Measurements from ENCODE around the gene YES1. TPM values are rescaled to one million over a fixed set of nuclear protein-coding genes. Genes with fewer than 3 reads are reported as not detected.

The YES1 gene
- total and polyA plus RNA-seq, 2 of the 13 experiments (the other 11 are each of a cell fraction or from before 2014, with no cell fraction given): 17.2 to 70.8 TPM

DNA sequence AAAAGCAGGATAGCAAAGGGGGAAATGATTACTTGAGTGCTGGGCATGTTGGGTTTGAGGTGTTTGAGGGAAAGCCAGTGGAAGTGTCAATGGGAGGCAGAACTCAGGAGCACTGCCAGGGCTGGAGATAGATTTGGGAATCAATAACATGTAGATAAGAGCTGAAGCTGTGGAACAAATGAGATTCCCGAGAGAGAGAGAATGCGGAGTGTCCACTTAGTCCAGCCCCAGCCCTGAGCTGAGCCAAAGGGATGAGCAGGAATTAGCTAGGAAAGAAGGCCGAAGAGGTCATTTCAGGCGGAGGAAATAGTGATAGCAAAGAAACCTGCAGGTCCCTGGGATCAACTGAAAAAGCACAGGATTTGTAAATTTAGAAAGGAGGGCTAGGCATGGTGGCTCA lies 21.2 kb upstream of the YES1 start:
- Histone ChIP-seq H3K4me2 (ENCODE audit: low read depth, low read length) (peak overlapping the region; percentile 23; the same call in 1 of the 2 replicates), H3K27me3 (ENCODE audit: control insufficient read depth in 1 of 2, insufficient read depth in 2 of 2, low read length in 2 of 2) (0 out of 5 replicates have a peak, but pooled peaks cover 0 to 3% of the 10 kb centered on the region in 2 experiments), H3K9ac (ENCODE audit: insufficient read depth, low read depth, low read length) (no peak overlapping the region), H4K20me1 (ENCODE audit: insufficient read depth, low read length) (no peaks in the 10 kb centered on the region), H3K4me3 (replicated peaks in 1 of 3; ENCODE audit: insufficient read depth in 1 of 3, low read depth in 2 of 3, low read length in 3 of 3) (no peak overlapping the region), H3K27ac (ENCODE audit: extremely low read length, insufficient read depth, low read length) (no peak overlapping the region), H3K4me1 (ENCODE audit: insufficient read depth, low read length) (peaks cover 57% of the 10 kb centered on the region), H3K79me2 (ENCODE audit: insufficient read depth, low read length) (no peaks in the 10 kb centered on the region), H2AFZ (ENCODE audit: low read length) (no peak overlapping the region), H3K9me3 (ENCODE audit: low read length) (no peaks in the 10 kb centered on the region), H3K36me3 (replicated peaks in 1 of 2; ENCODE audit: control insufficient read depth in 1 of 2, insufficient read depth in 2 of 2, low read length in 2 of 2) (no peaks in the 10 kb centered on the region)
- TF ChIP-seq ZNF232 (CRISPR knock-in tag; IDR thresholded peaks at IDR 0.05; ENCODE audit: borderline replicate concordance): no peak
- no peak for TF ChIP-seq ZNF124 (CRISPR knock-in tag; IDR thresholded peaks at IDR 0.05)
- TF ChIP-seq SKI (IDR thresholded peaks at IDR 0.05; ENCODE audit: partially characterized antibody): no peak
- TF ChIP-seq DR1 (CRISPR knock-in tag; IDR thresholded peaks at IDR 0.05): no peak
- no peak for TF ChIP-seq SMAD3 (CRISPR knock-in tag; IDR thresholded peaks at IDR 0.05)
- TF ChIP-seq SAFB2 (CRISPR knock-in tag; IDR thresholded peaks at IDR 0.05; ENCODE audit: borderline replicate concordance, low read depth): no peak
- TF ChIP-seq REXO4 (CRISPR knock-in tag; IDR thresholded peaks at IDR 0.05; ENCODE audit: borderline replicate concordance): no peak
- BruUV-seq (replicated peaks): no TSS peak
- ATAC-seq (no peak), DNase-seq (ENCODE audit: low spot score) (no peak), FAIRE-seq (no peak)
- intact Hi-C loops (cut with micrococcal nuclease; ENCODE audit: unreplicated experiment) (loop anchor here (2.0 to 10.0 kb wide), 2 partner anchors 178 to 208 kb away; partner anchors contain the start of gene TYMS), in situ Hi-C loops (cut with HindIII; ENCODE audit: extremely low pct_ligation_motif_present, low pct_unique_long_range_greater_than_20kb) (loop anchor here (5.0 to 25.0 kb wide), 2 partner anchors 91 to 221 kb away; no protein-coding TSS in a partner anchor)
- WGBS (ENCODE audit: low lambda C conversion rate): 62% methylated on average over 4 of the region's 4 CpGs
- ChIA-PET CTCF (ENCODE audit: low intra/inter-chr PET ratio, low total read pairs) (no interaction called here), POLR2A (interaction anchor here (1.5 kb wide), 1 partner anchor 21 kb away, joined by 10 read pairs; the partner anchor contains the start of gene YES1)

DNA sequence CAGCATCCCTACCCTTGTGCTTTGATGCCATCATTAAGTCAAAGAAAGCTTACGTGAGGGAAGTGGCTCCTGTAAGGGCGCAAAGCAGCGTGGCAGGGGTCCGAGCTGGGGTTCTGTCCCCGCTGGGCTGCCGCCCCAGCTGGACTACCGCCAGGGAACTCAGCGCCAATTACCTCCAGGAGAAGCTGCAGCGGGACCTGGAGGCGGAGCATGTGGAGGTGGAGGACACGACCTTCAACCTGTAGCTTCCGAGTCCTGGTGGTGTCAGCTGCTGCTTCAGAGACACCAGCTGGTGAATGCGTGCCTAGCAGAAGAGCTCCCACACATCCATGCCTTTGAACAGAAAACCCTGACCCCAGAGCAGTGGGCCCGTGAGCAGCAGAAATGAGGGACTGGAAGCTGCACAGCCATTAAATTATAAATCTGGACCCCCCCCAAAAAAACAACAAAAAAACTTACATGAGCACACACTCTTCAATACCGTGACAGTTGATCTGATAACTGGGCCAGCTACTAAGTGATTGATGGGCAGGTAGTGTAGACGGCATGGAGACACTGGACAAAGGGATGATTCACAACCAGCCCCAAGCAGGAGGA lies 20.1 kb upstream of the YES1 start:
- peak; percentile 99 for FAIRE-seq
- Histone ChIP-seq H3K9me3 (ENCODE audit: low read length) (no peaks in the 10 kb centered on the region), H3K36me3 (replicated peaks in 1 of 2; ENCODE audit: control insufficient read depth in 1 of 2, insufficient read depth in 2 of 2, low read length in 2 of 2) (no peaks in the 10 kb centered on the region), H3K4me1 (ENCODE audit: insufficient read depth, low read length) (peaks cover 52% of the 10 kb centered on the region), H3K4me3 (replicated peaks in 1 of 3; ENCODE audit: insufficient read depth in 1 of 3, low read depth in 2 of 3, low read length in 3 of 3) (peak overlapping the region; percentile 38 to 67 (median 49)), H3K27me3 (ENCODE audit: control insufficient read depth in 1 of 2, insufficient read depth in 2 of 2, low read length in 2 of 2) (no peaks in the 10 kb centered on the region), H3K27ac (ENCODE audit: extremely low read length, insufficient read depth, low read length) (no peak overlapping the region), H2AFZ (ENCODE audit: low read length) (peak overlapping the region; percentile 64), H4K20me1 (ENCODE audit: insufficient read depth, low read length) (no peaks in the 10 kb centered on the region), H3K79me2 (ENCODE audit: insufficient read depth, low read length) (no peaks in the 10 kb centered on the region), H3K9ac (ENCODE audit: insufficient read depth, low read depth, low read length) (no peak overlapping the region), H3K4me2 (ENCODE audit: low read depth, low read length) (peak overlapping the region; percentile 74)
- peak; percentile 91 for DNase-seq (ENCODE audit: low spot score)
- no TSS peak for BruUV-seq (replicated peaks)
- in situ Hi-C loops (cut with HindIII; ENCODE audit: extremely low pct_ligation_motif_present, low pct_unique_long_range_greater_than_20kb) (loop anchor here (5.0 to 25.0 kb wide), 2 partner anchors 90 to 220 kb away; no protein-coding TSS in a partner anchor), intact Hi-C loops (cut with micrococcal nuclease; ENCODE audit: unreplicated experiment) (loop anchor here (1.0 to 10.0 kb wide), 3 partner anchors 90 to 207 kb away; partner anchors contain the start of gene TYMS)
- ChIA-PET CTCF (ENCODE audit: low intra/inter-chr PET ratio, low total read pairs) (interaction anchor here (0.8 to 4.1 kb wide), 2 partner anchors 91 to 120 kb away, joined by 3 to 61 read pairs; partner anchors contain the start of gene ENOSF1), POLR2A (interaction anchor here (1.1 to 1.5 kb wide), 3 partner anchors 16 to 120 kb away, joined by 7 to 10 read pairs (median 9); partner anchors contain the start of genes ENOSF1 and YES1)
- 2% methylated on average over 11 of the region's 16 CpGs for WGBS (ENCODE audit: low lambda C conversion rate)
- peak; percentile 98 for ATAC-seq
- TF ChIP-seq, protein P1, sequence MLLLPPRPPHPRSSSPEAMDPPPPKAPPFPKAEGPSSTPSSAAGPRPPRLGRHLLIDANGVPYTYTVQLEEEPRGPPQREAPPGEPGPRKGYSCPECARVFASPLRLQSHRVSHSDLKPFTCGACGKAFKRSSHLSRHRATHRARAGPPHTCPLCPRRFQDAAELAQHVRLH (CRISPR knock-in tag; IDR thresholded peaks at IDR 0.05; ENCODE audit: borderline replicate concordance, low read depth): peak; percentile 64; the same call in 1 of the 2 replicates
- TF ChIP-seq, protein P2, sequence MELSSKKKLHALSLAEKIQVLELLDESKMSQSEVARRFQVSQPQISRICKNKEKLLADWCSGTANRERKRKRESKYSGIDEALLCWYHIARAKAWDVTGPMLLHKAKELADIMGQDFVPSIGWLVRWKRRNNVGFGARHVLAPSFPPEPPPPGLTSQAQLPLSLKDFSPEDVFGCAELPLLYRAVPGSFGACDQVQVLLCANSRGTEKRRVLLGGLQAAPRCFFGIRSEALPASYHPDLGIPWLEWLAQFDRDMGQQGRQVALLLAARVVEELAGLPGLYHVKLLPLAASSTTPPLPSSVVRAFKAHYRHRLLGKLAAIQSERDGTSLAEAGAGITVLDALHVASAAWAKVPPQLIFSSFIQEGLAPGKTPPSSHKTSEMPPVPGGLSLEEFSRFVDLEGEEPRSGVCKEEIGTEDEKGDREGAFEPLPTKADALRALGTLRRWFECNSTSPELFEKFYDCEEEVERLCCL (CRISPR knock-in tag; IDR thresholded peaks at IDR 0.05; ENCODE audit: borderline replicate concordance): no peak
- TF ChIP-seq, protein P3, sequence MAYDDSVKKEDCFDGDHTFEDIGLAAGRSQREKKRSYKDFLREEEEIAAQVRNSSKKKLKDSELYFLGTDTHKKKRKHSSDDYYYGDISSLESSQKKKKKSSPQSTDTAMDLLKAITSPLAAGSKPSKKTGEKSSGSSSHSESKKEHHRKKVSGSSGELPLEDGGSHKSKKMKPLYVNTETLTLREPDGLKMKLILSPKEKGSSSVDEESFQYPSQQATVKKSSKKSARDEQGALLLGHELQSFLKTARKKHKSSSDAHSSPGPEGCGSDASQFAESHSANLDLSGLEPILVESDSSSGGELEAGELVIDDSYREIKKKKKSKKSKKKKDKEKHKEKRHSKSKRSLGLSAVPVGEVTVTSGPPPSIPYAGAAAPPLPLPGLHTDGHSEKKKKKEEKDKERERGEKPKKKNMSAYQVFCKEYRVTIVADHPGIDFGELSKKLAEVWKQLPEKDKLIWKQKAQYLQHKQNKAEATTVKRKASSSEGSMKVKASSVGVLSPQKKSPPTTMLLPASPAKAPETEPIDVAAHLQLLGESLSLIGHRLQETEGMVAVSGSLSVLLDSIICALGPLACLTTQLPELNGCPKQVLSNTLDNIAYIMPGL (CRISPR knock-in tag; IDR thresholded peaks at IDR 0.05; ENCODE audit: borderline replicate concordance in 1 of 2, low read depth in 1 of 2): peak; percentile 79 to 80
- TF ChIP-seq TBX2 (CRISPR knock-in tag; IDR thresholded peaks at IDR 0.05; ENCODE audit: borderline replicate concordance): peak; percentile 73; the same call in 1 of the 2 replicates
- no peak for TF ChIP-seq SOX13 (IDR thresholded peaks at IDR 0.05)
- peak in 1 of 2 experiments; percentile 72; a peak in 2 of 4 replicates for TF ChIP-seq SOX13 (CRISPR knock-in tag; conservative IDR thresholded peaks at IDR 0.05 in 1 of 2, IDR thresholded peaks at IDR 0.05 in 1 of 2)

All from HepG2 (cell line).